IPS-15b (cell line): ENCODE measurements around the gene BTBD16.

ENCODE experiments used
- H3K27me3 ChIP-seq: one replicate; pipeline ENCODE4 v1.6.1; 2013; ENCODE audit warnings: low read length; ENCODE audit not compliant: control insufficient read depth, insufficient read depth
- H3K36me3 ChIP-seq: one replicate; pipeline ENCODE4 v1.6.1; 2013; ENCODE audit warnings: low read length; ENCODE audit not compliant: control insufficient read depth, insufficient read depth
- H3K4me1 ChIP-seq: one replicate; pipeline ENCODE4 v1.6.1; 2013; ENCODE audit warnings: mild to moderate bottlenecking, low read length; ENCODE audit not compliant: control insufficient read depth, insufficient read depth
- H3K4me3 ChIP-seq: one replicate; pipeline ENCODE4 v1.5.1; 2013; ENCODE audit warnings: low read depth, low read length
- H3K9ac ChIP-seq: one replicate; pipeline ENCODE4 v1.6.1; 2013; ENCODE audit warnings: low read depth, mild to moderate bottlenecking, low read length
- H3K9me3 ChIP-seq: one replicate; pipeline ENCODE4 v1.6.1; 2013; ENCODE audit warnings: mild to moderate bottlenecking, low read length; ENCODE audit not compliant: control insufficient read depth, insufficient read depth

The BTBD16 gene

DNA sequence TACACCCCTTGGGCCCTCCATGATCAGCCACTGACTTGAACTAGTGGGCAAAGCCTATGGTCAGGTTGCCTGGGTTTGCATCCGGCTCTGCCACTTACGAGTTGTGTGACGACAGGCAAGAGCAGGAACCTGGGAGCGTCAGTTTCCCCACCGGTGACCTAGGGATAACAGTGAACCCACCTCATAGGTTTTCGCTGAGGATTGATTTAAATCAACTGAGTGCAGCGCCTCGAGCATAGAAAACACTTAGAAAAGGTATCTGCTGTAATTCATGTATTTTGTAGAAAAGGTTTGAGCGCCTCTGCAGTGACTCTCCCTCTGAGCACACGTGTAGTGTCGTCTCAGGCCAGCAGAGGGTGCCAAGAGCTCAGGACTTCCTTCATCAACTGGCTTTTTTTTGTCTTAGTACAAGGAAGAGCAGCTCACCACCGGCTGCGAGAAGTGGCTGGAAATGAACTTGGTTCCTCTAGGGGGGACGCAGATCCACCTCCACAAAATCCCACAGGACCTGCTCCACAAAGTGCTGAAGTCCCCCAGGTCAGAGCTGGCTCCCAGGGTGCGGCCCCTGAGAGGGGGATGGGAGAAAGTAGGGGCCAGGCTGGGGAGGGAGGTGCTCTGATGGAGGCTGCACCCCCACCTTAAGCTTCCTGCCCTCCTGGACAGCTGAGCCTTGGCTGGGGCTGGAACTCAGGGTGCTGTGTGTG is 27.7 kb downstream of the BTBD16 start:
- Histone ChIP-seq H3K4me1 (peaks cover 4% of the 10 kb centered on the region), H3K4me3 (no peak overlapping the region), H3K27me3 (no peaks in the 10 kb centered on the region), H3K9me3 (no peaks in the 10 kb centered on the region), H3K9ac (no peak overlapping the region), H3K36me3 (no peaks in the 10 kb centered on the region)

DNA sequence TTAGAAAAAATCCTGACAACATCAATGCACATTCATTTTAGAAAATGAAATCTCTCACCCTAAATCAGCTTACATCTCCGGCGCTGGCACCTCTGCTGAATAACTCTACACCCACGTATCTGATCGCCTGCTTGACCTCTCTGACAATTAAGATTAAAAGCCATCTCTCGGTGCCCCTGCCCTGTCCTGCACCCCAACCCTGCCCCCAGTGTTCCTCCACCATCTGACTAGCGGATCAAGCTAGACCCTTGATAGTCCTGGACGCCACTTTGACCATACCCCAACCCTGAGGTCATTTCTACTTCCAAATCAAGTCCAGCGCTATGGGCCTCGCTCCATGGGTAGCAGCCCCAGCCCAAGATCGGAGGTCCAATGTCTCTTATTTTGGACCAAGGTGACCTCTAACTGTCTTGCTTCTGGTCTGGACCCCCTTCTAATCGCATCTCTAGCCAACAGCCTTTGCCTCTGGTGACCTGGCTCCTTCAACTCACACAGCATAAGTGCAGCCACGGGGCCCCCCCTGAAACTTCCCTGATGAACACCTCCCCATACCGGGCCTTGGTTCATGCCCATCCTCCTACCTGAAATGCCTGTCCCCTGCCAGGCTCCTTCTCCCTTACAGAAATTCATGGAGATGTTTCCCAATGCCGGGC is 28.5 kb downstream of the BTBD16 start:
- H3K4me3 ChIP-seq: no peak overlapping the region
- H3K9ac ChIP-seq: no peak overlapping the region
- H3K4me1 ChIP-seq: peaks cover 4% of the 10 kb centered on the region

DNA sequence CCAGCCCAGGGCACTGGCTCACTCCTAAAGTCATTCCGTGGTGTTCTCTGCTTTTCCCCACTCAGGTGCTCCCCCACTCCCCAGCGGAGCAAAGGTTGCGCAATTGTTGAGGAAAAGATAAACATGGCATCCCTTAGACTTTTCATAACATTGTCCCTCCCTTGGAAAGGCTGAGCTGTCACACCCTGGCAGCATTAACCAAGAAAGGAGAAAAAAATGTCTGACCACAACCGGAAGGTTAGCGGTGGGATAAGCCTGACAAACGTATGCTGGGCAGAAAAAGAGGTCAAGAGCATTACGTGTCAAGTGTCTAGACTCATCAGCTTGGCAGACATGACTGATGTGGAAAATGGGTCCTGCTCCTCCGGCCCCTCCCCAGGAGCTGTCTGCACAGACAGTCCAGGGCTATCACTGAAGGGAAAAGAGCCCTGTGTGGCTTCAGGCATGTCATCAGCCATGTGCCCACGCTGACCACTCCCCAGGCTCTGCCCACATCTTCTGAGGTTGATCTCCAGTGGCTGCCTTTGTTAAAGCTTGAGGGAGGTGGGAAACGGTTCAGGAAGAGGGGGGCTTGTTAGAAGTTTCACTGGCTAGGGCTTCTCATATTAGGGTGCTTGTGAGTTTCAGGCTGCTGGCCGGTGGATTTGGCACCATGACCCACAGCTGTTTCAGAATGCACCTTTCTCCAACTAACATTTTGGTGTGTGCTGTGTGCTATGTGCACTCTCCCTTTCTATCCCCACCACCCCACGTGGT is 30.1 kb downstream of the BTBD16 start:
- Histone ChIP-seq H3K27me3 (no peaks in the 10 kb centered on the region), H3K36me3 (no peaks in the 10 kb centered on the region), H3K9ac (no peak overlapping the region), H3K4me3 (no peak overlapping the region), H3K9me3 (no peaks in the 10 kb centered on the region), H3K4me1 (peaks cover 4% of the 10 kb centered on the region)

More for the DNA sequence above, 28.5 kb downstream of the BTBD16 start:
- no peaks in the 10 kb centered on the region for H3K9me3 ChIP-seq
- no peaks in the 10 kb centered on the region for H3K36me3 ChIP-seq
- H3K27me3 ChIP-seq: no peaks in the 10 kb centered on the region

DNA sequence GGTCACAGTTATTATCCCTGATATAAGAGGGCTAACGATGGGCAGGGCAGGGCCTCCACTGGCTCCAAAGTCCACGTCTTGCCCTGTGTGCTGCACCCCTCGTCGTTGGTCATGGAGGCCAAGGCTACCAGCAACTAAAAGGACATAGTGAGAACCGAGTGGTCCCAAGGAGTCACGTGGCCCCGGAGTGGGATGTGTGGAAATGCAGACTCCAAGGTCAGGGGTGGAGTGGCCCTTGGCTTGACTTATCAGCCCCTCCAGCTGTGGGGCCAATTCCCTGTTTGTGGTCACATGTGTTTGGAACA is 30.7 kb downstream of the BTBD16 start:
- Histone ChIP-seq H3K4me1 (peaks cover 4% of the 10 kb centered on the region), H3K4me3 (no peak overlapping the region), H3K9ac (no peak overlapping the region), H3K9me3 (no peaks in the 10 kb centered on the region), H3K36me3 (no peaks in the 10 kb centered on the region), H3K27me3 (no peaks in the 10 kb centered on the region)

DNA sequence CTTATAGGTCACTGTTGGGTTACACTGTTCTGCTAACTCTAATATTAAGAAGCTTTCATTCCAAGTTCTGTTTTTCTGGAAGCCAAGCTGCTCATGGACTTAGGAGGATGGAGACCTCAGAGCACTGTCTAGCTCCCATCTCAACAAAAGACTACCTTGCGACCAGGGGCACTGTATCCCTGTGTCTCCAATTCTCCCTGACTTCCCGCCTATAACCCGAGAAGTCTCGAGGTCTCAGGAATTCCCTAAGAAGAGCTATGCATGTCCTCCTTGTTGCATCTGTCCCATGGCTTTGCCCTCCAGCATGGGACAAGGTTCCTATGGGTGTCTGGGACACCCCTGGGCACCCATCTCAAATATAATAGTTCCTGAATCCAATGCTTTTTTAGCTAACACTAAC is 31.2 kb downstream of the BTBD16 start:
- Histone ChIP-seq H3K9ac (no peak overlapping the region), H3K9me3 (no peaks in the 10 kb centered on the region), H3K36me3 (no peaks in the 10 kb centered on the region), H3K4me3 (no peak overlapping the region), H3K27me3 (no peaks in the 10 kb centered on the region), H3K4me1 (peaks cover 4% of the 10 kb centered on the region)

DNA sequence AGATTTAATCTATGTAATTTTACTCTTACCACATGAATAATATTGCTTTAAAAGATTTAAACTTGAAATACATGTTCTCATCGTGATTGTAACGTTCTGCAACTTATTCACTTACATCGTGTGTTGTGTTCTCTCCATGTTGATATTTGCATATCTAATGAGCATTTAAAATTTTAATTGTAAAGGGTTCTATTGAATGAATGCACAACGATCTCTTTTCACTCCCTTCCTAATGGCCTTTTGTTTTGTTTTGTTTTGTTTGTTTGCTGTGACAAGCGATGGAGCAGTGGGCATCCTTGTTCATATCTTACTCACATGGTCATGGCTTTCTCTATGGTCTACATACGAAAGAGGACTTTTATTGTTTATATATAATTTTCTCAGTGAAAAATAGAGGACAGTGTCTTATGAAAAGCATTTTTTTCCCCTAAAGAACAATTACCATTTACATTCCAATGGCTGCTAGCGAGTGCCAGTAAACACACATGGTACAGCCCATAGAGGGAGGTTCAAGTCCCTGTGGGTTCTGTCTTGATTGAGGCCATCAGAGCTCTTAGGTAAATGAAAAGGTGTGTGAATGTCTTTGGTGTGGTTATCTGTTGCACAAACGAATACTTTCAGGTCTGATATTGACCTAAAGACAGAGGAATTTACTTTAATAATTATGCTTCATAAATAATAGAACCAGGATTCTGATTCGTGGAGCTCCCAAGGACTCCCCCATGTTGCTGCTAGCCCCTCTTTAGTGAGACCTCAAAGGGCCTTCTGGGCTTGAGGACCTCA is 32.4 kb downstream of the BTBD16 start:
- H3K9me3 ChIP-seq: no peaks in the 10 kb centered on the region
- no peaks in the 10 kb centered on the region for H3K27me3 ChIP-seq
- no peaks in the 10 kb centered on the region for H3K36me3 ChIP-seq
- H3K9ac ChIP-seq: no peak overlapping the region
- H3K4me3 ChIP-seq: no peak overlapping the region
- peaks cover 4% of the 10 kb centered on the region for H3K4me1 ChIP-seq

DNA sequence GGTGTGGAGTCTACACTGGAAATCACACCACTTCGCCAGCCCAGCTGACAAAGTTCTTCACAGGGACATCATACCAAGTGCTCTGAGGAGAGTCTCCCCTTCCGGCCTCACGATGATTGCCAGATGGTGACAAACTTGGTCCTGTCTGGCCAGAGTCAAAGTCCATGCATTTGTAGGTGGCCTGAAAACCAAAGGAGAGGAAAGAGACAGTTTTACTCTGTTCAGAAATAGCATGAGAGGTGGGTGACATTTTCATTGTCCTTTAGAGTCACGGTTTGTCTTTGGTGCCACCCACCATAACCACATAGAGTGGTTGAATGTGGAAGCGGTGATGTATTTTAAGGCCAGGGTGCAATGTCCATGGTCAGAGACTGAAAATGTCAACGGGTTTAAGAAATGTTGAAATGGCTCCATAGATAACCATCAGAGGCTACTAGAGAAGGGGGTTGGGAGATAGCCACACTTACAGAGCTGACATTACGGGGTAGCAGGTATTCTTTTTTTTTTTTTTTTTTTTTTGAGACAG is 33.0 kb downstream of the BTBD16 start:
- no peaks in the 10 kb centered on the region for H3K36me3 ChIP-seq
- peaks cover 3% of the 10 kb centered on the region for H3K4me1 ChIP-seq
- no peaks in the 10 kb centered on the region for H3K27me3 ChIP-seq
- H3K4me3 ChIP-seq: no peak overlapping the region
- H3K9ac ChIP-seq: no peak overlapping the region
- H3K9me3 ChIP-seq: no peaks in the 10 kb centered on the region

DNA sequence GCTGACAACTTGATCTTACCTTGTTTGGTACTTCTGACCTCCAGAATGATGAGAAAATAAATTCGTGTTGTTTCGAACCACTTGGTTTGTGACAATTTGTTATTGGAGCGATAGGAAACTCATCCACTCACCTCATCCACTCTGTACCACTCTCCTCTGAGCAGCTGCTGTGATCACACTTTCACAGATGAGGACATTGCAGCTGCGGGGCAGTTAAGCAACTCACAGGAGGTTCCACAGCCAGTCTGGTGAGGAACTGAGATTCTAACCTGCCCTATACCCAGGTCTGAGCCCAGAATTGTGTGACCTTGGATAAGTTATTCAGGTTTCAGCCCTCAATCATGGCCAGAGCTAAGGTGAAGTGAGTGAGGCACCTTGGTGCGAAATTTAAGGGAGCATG is 35.2 kb downstream of the BTBD16 start:
- Histone ChIP-seq H3K4me1 (no peaks in the 10 kb centered on the region), H3K36me3 (no peaks in the 10 kb centered on the region), H3K9me3 (no peaks in the 10 kb centered on the region), H3K27me3 (no peaks in the 10 kb centered on the region), H3K4me3 (no peak overlapping the region), H3K9ac (no peak overlapping the region)

DNA sequence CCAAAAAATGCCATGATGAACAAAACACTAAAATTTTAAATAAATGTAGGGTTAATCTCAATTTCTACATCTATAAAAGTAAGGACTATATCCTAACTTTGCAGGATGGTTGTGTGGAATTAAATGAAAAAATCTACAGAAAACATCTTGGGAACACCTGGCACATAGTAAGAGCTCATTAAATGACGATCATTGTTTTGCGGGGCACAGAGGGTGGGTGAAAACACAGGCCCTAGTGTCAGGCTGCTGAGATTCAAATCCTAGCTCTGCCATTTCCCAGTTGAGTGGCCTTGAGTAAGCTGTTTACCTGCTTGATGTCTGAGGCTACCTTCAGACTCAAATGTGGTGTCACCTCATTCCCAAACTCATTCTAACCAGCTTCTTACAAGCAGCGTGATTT is 35.6 kb downstream of the BTBD16 start:
- Histone ChIP-seq H3K36me3 (no peaks in the 10 kb centered on the region), H3K27me3 (no peaks in the 10 kb centered on the region), H3K9ac (no peak overlapping the region), H3K9me3 (no peaks in the 10 kb centered on the region), H3K4me3 (no peak overlapping the region), H3K4me1 (no peaks in the 10 kb centered on the region)

DNA sequence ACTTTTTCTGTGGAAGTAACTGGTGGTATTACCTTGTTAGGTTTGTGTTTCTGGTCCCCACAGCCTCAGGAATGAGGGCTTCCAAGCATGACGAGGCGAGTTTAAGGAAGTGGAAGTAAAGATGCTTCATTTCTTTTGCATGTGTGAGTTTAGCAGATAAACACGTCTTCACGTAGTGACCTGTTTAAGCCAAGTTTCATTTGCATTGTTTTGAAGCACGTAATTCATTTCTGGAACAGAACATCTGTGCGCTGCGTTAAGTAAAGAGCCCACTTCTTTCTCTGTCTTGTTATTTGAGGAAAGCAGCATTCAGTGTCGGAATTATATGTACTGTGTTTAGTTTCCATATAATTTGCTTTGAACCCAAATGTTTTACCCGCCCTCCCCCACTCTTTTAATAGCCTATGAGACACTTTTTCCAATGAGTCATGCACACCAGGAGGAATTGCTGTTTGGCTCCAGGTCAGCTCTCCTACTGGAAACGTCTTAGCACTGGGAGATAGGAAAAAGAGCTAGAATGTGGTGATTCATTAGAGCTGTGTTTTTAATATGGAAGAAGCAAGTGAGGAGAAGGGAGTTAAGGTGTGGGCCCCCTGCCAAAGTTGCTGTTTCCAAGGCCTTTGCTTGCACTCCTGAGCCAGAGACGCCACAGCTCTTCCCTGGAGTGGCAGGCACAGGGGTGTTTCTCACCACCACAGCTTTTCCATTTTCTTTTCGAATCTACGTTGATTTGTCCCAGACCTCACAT is 36.7 kb downstream of the BTBD16 start:
- Histone ChIP-seq H3K36me3 (no peaks in the 10 kb centered on the region), H3K9ac (no peak overlapping the region), H3K4me1 (no peaks in the 10 kb centered on the region), H3K4me3 (no peak overlapping the region), H3K27me3 (no peaks in the 10 kb centered on the region), H3K9me3 (no peaks in the 10 kb centered on the region)
